MM.1S (cell line): ENCODE measurements around the gene DEFB123.

Source experiments
- CTCF ChIP-seq: fragments of 300-600 bp; sonication (generic); IDR thresholded peaks from 2 replicates; pipeline ENCODE4 v1.5.1; 2016; ENCODE audit warnings: antibody characterized with exemption, low read length, mixed read lengths
- EZH2 ChIP-seq: fragments of 300-600 bp; sonication (generic); optimal IDR thresholded peaks from 2 replicates; pipeline ENCODE3; 2017; ENCODE audit warnings: low read depth, mild to moderate bottlenecking, antibody characterized with exemption, low read length, mixed read lengths

- TF ChIP-seq CTCF (no peak), EZH2 (no peak)
These were observed 45.3 kb downstream of the DEFB123 start for GRCh38 chr20:31485450-31486339.
